H1 (cell line): ENCODE measurements around the gene LIAS. TPM values are rescaled to one million over a fixed set of nuclear protein-coding genes. Genes with fewer than 3 reads are reported as not detected.
A peak's percentile ranks its signal among the peaks of the same experiment; 100 is the strongest.

Experiments
- CTCF ChIA-PET: fragments of 300-600 bp; sonication (Branson Sonifier 250); formaldehyde crosslinking; loops from one replicate; lab custom pipeline; 2021; ENCODE audit not compliant: partially characterized antibody; lab: Charles Lee
- POLR2A ChIA-PET: fragments of 300-600 bp; sonication (Branson Sonifier 250); formaldehyde crosslinking; loops from one replicate; lab custom pipeline; 2021; ENCODE audit warnings: inconsistent platforms; ENCODE audit not compliant: partially characterized antibody; lab: Charles Lee
- DNase-seq, 2 experiments: peaks; one replicate each; pipeline versions ENCODE4 v3.0.0 to v3.0.0-alpha.2; 2010 to 2022; ENCODE audit warnings: low spot score in 2 of 2, low read depth in 1 of 2, mixed read lengths in 1 of 2
- FAIRE-seq: peaks from 2 replicates; lab custom pipeline; 2011; peaks lifted over from hg19 to GRCh38; lab: Jason Lieb, UNC
- H2AFZ ChIP-seq: 2 replicates; pipeline ENCODE4 v1.8.1; 2012; ENCODE audit warnings: low read length, inconsistent platforms
- H2AK5ac ChIP-seq: 2 replicates; pipeline ENCODE4 v1.6.1; 2013; ENCODE audit warnings: low read depth, low read length
- H2BK120ac ChIP-seq: replicated peaks from 2 replicates; pipeline ENCODE3; 2013; ENCODE audit warnings: low read depth, low read length, inconsistent platforms
- H2BK12ac ChIP-seq: 2 replicates; pipeline ENCODE4 v1.6.1; 2013; ENCODE audit warnings: low read depth, low read length
- H2BK15ac ChIP-seq: 2 replicates; pipeline ENCODE4 v1.6.1; 2013; ENCODE audit warnings: low read length
- H2BK20ac ChIP-seq: 2 replicates; pipeline ENCODE4 v1.6.1; 2013; ENCODE audit warnings: low read length
- H2BK5ac ChIP-seq: 2 replicates; pipeline ENCODE4 v1.6.1; 2013; ENCODE audit warnings: low read depth, low read length
- H3K14ac ChIP-seq: 2 replicates; pipeline ENCODE4 v1.6.1; 2013; ENCODE audit warnings: inconsistent platforms; ENCODE audit not compliant: insufficient read length
- H3K18ac ChIP-seq: 2 replicates; pipeline ENCODE4 v1.6.1; 2013; ENCODE audit warnings: low read length; ENCODE audit errors: extremely low read depth
- H3K23ac ChIP-seq: 2 replicates; pipeline ENCODE4 v1.6.1; 2013; ENCODE audit warnings: inconsistent platforms; ENCODE audit not compliant: insufficient read length
- H3K23me2 ChIP-seq: 2 replicates; pipeline ENCODE4 v1.6.1; 2013; ENCODE audit warnings: low read depth, low read length
- H3K27ac ChIP-seq: 2 replicates; pipeline ENCODE4 v1.6.1; 2011; ENCODE audit warnings: low read depth, low read length, inconsistent platforms
- H3K27me3 ChIP-seq, 4 experiments: replicated peaks in 1 of 4; 1 replicate in 1 of 4; 2 replicates in 3 of 4; pipeline versions ENCODE4 v1.6.1 to v1.8.1; 2011 to 2013; ENCODE audit warnings: low read length in 3 of 4, mild to moderate bottlenecking in 3 of 4, inconsistent platforms in 2 of 4, mixed read lengths in 2 of 4, moderate library complexity in 1 of 4; ENCODE audit not compliant: control insufficient read depth in 3 of 4, insufficient read depth in 3 of 4; ENCODE audit errors: extremely low read depth in 1 of 4
- H3K36me3 ChIP-seq, 4 experiments: 2 replicates each; pipeline versions ENCODE4 v1.6.1 to v1.8.1; 2011 to 2013; ENCODE audit warnings: mild to moderate bottlenecking in 4 of 4, low read length in 3 of 4, moderate library complexity in 2 of 4, control low read depth in 1 of 4, inconsistent platforms in 1 of 4; ENCODE audit not compliant: insufficient read depth in 4 of 4, control insufficient read depth in 2 of 4
- H3K4ac ChIP-seq: replicated peaks from 2 replicates; pipeline ENCODE3; 2013; ENCODE audit warnings: low read length, low read depth, mixed read lengths, inconsistent platforms; ENCODE audit not compliant: insufficient read length
- H3K4me1 ChIP-seq, 4 experiments: replicated peaks in 1 of 4; 1 replicate in 1 of 4; 2 replicates in 3 of 4; pipeline versions ENCODE4 v1.6.1 to v1.8.1; 2011 to 2013; ENCODE audit warnings: low read length in 3 of 4, inconsistent platforms in 2 of 4, mixed read lengths in 1 of 4; ENCODE audit not compliant: insufficient read depth in 4 of 4, control insufficient read depth in 3 of 4
- H3K4me2 ChIP-seq, 2 experiments: 2 replicates each; pipeline versions ENCODE4 v1.6.1 to v1.8.1; 2011 to 2013; ENCODE audit warnings: low read depth in 2 of 2, low read length in 2 of 2, control low read depth in 1 of 2, inconsistent platforms in 1 of 2, mild to moderate bottlenecking in 1 of 2; ENCODE audit not compliant: insufficient read depth in 1 of 2
- H3K4me3 ChIP-seq, 4 experiments: fragments of 200-600, 300-600 bp in 1 of 4; sonication (generic), shearing (Covaris generic), sonication (Bioruptor Twin) in 1 of 4; 2 replicates each; pipeline versions ENCODE4 v1.5.1 to v1.8.1; 2011 to 2016; ENCODE audit warnings: low read length in 4 of 4, low read depth in 3 of 4, control low read depth in 2 of 4, inconsistent platforms in 2 of 4, mild to moderate bottlenecking in 2 of 4, mixed read lengths in 1 of 4, moderate library complexity in 1 of 4; ENCODE audit not compliant: insufficient read depth in 2 of 4; ENCODE audit errors: extremely low read depth in 1 of 4
- H3K56ac ChIP-seq: replicated peaks from 2 replicates; pipeline ENCODE3; 2013; ENCODE audit warnings: low read depth, mild to moderate bottlenecking, mixed read lengths, low read length, inconsistent platforms; ENCODE audit not compliant: insufficient read length
- H3K79me1 ChIP-seq: 2 replicates; pipeline ENCODE4 v1.6.1; 2013; ENCODE audit warnings: low read depth, low read length, control low read depth
- H3K79me2 ChIP-seq, 2 experiments: 2 replicates each; pipeline versions ENCODE4 v1.6.1 to v1.8.1; 2012 to 2013; ENCODE audit warnings: low read length in 2 of 2, mild to moderate bottlenecking in 2 of 2, inconsistent platforms in 1 of 2; ENCODE audit not compliant: insufficient read depth in 2 of 2, control insufficient read depth in 1 of 2
- H3K9ac ChIP-seq, 4 experiments: replicated peaks in 1 of 4; 1 replicate in 1 of 4; 2 replicates in 3 of 4; pipeline versions ENCODE4 v1.6.1 to v1.8.1; 2011 to 2013; ENCODE audit warnings: low read depth in 3 of 4, low read length in 3 of 4, control low read depth in 2 of 4, mild to moderate bottlenecking in 2 of 4, moderate library complexity in 2 of 4, inconsistent platforms in 1 of 4; ENCODE audit errors: extremely low read depth in 1 of 4
- H3K9me3 ChIP-seq, 2 experiments: 2 replicates each; pipeline versions ENCODE4 v1.6.1 to v1.8.1; 2012 to 2013; ENCODE audit warnings: mild to moderate bottlenecking in 2 of 2, moderate library complexity in 2 of 2, control low read depth in 1 of 2, inconsistent platforms in 1 of 2, low read depth in 1 of 2, low read length in 1 of 2, mixed read lengths in 1 of 2; ENCODE audit not compliant: insufficient read depth in 2 of 2
- H4K20me1 ChIP-seq, 2 experiments: replicated peaks in 1 of 2; 2 replicates each; pipeline versions ENCODE3 to v1.8.1; 2011 to 2013; ENCODE audit warnings: inconsistent platforms in 2 of 2, low read length in 2 of 2, mild to moderate bottlenecking in 1 of 2; ENCODE audit not compliant: insufficient read depth in 2 of 2, control insufficient read depth in 1 of 2
- H4K5ac ChIP-seq: 2 replicates; pipeline ENCODE4 v1.6.1; 2013; ENCODE audit warnings: low read length, low read depth, mixed read lengths, inconsistent platforms; ENCODE audit not compliant: insufficient read length
- H4K8ac ChIP-seq: 2 replicates; pipeline ENCODE4 v1.8.0; 2013; ENCODE audit warnings: mild to moderate bottlenecking, moderate library complexity, low read length, inconsistent platforms; ENCODE audit not compliant: insufficient read depth; ENCODE audit errors: extremely low read depth
- H4K91ac ChIP-seq: replicated peaks from 2 replicates; pipeline ENCODE3; 2013; ENCODE audit warnings: low read length, mixed read lengths, inconsistent platforms; ENCODE audit not compliant: insufficient read length
- JUN ChIP-seq: IDR thresholded peaks from 2 replicates; pipeline ENCODE4 v1.6.1; 2011; ENCODE audit warnings: low read depth, mild to moderate bottlenecking, improper control_type of control experiment, low read length
- RAD21 ChIP-seq, 2 experiments: IDR thresholded peaks in 1 of 2; conservative IDR thresholded peaks in 1 of 2; 2 replicates each; pipeline ENCODE4 v1.6.1; 2011; ENCODE audit warnings: low read depth in 2 of 2, low read length in 2 of 2, improper control_type of control experiment in 1 of 2, inconsistent platforms in 1 of 2, mild to moderate bottlenecking in 1 of 2, moderate library complexity in 1 of 2
- RNF2 ChIP-seq: fragments of 200-900, 300-1000 bp; sonication (generic); IDR thresholded peaks from 2 replicates; pipeline ENCODE4 v1.7.1; 2016; ENCODE audit warnings: borderline replicate concordance, low read depth, mild to moderate bottlenecking, antibody characterized with exemption, low read length; ENCODE audit not compliant: poor library complexity, severe bottlenecking; ENCODE audit errors: missing control alignments
- WGBS, 2 experiments: shearing (Covaris generic) in 1 of 2; methylation state at CpG; one replicate each; pipeline versions ENCODE4 v1.1.6 to v1.1.7; 2013 to 2015; ENCODE audit warnings: low lambda C conversion rate in 2 of 2, mixed read lengths in 2 of 2, inconsistent platforms in 1 of 2, low coverage in 1 of 2, missing lambda C conversion rate in 1 of 2; ENCODE audit not compliant: insufficient replicate concordance in 2 of 2, insufficient coverage in 1 of 2, insufficient read length in 1 of 2; ENCODE audit errors: extremely low coverage in 1 of 2, missing lambda C conversion rate in 1 of 2; 5-methylcytosine and 5-hydroxymethylcytosine counted together
- polyA plus RNA-seq, 7 experiments: library from polyadenylated mRNA; depleted of rRNA in 3 of 7; stranded (reverse) in 5 of 7; unstranded in 2 of 7; fragments of >200 nt in 5 of 7; fragments of 200-250 nt in 2 of 7; gene quantifications; 1 replicate in 5 of 7; 2 replicates in 1 of 7; 4 replicates in 1 of 7; pipeline versions ENCODE4 v1.2.1 to v1.2.3, GENCODE V29; 2011 to 2013; ENCODE audit warnings: missing spikeins in 2 of 7, mixed read lengths in 2 of 7
- total RNA-seq: library from RNA; stranded (reverse); fragmentation: NEBNext Ultra II Directional; extraction: Animal tissue kit (Norgen Biotek cat#: 25700); gene quantifications from 2 replicates; pipeline ENCODE4 v1.2.1, GENCODE V29; 2021
- TF ChIP-seq, protein P1 (sequence below), 3 experiments: IDR thresholded peaks; 1 replicate in 2 of 3; 2 replicates in 1 of 3; pipeline versions ENCODE4 v1.5.1 to v1.6.1; 2011; ENCODE audit warnings: low read length in 3 of 3, mild to moderate bottlenecking in 3 of 3, inconsistent platforms in 2 of 3, low read depth in 1 of 3, moderate library complexity in 1 of 3; ENCODE audit not compliant: insufficient read depth in 1 of 3; ENCODE audit errors: control extremely low read depth in 1 of 3
- TF ChIP-seq, protein P2 (sequence below): IDR thresholded peaks from 2 replicates; pipeline ENCODE4 v1.6.1; 2011; ENCODE audit warnings: low read length, improper control_type of control experiment
- TF ChIP-seq, protein P3 (sequence below): IDR thresholded peaks from 2 replicates; pipeline ENCODE4 v1.6.1; 2012; ENCODE audit warnings: inconsistent platforms

Gene LIAS
- total and polyA plus RNA-seq, 2 of the 8 experiments (the other 6 are each of a cell fraction or from before 2014, with no cell fraction given), result 10.5 to 24.9 TPM

DNA sequence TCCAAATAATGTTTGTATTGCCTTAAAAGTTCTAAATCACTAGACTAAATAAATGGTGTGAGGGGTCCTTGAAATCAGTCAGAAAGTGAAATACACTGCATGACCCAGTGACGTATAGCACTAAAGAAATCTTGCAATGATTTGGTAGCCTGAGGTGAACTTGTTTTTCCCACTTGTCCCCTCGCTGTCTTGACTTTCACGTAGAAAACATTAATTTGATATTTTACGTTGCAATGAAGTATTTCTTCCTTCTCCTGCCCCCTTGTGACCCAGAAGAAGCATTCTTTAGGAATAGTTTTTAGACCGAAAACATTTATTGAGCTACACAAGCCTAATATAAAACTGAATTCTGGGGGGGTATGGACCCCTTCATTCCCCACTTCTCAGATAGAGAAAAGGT lies 48.4 kb upstream of the LIAS start:
- Histone ChIP-seq H3K4me2 (no peak overlapping the region), H3K27ac (no peak overlapping the region), H2BK15ac (no peak overlapping the region), H3K23ac (no peak overlapping the region), H4K5ac (no peak overlapping the region), H2AK5ac (no peak overlapping the region), H4K91ac (no peak overlapping the region), H3K36me3 (no peaks in the 10 kb centered on the region), H2BK12ac (no peak overlapping the region), H3K56ac (no peak overlapping the region), H3K79me1 (no peaks in the 10 kb centered on the region), H3K14ac (no peak overlapping the region), H2BK120ac (no peak overlapping the region), H3K27me3 (no peaks in the 10 kb centered on the region), H2BK5ac (no peak overlapping the region), H3K9me3 (no peaks in the 10 kb centered on the region), H2AFZ (no peak overlapping the region), H3K4me3 (no peak overlapping the region), H3K4ac (no peak overlapping the region), H4K8ac (no peak overlapping the region), H2BK20ac (no peak overlapping the region), H4K20me1 (no peaks in the 10 kb centered on the region), H3K18ac (no peak overlapping the region), H3K79me2 (no peaks in the 10 kb centered on the region)
- CTCF ChIA-PET, result interaction anchor here (0.6 to 1.6 kb wide), 3 partner anchors 11 to 65 kb away, joined by 3 to 4 read pairs (median 3); no protein-coding TSS in a partner anchor
- WGBS, 2 experiments, result 88% methylated on average over 5 of the region's 5 CpGs; no CpG with 5 or more reads in 1 of the 2 experiments
- POLR2A ChIA-PET, result no interaction called here
- no peak for DNase-seq
- TF ChIP-seq, protein P1, sequence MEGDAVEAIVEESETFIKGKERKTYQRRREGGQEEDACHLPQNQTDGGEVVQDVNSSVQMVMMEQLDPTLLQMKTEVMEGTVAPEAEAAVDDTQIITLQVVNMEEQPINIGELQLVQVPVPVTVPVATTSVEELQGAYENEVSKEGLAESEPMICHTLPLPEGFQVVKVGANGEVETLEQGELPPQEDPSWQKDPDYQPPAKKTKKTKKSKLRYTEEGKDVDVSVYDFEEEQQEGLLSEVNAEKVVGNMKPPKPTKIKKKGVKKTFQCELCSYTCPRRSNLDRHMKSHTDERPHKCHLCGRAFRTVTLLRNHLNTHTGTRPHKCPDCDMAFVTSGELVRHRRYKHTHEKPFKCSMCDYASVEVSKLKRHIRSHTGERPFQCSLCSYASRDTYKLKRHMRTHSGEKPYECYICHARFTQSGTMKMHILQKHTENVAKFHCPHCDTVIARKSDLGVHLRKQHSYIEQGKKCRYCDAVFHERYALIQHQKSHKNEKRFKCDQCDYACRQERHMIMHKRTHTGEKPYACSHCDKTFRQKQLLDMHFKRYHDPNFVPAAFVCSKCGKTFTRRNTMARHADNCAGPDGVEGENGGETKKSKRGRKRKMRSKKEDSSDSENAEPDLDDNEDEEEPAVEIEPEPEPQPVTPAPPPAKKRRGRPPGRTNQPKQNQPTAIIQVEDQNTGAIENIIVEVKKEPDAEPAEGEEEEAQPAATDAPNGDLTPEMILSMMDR (IDR thresholded peaks at IDR 0.05; ENCODE audit: control extremely low read depth in 1 of 3, insufficient read depth in 1 of 3, low read depth in 1 of 3, low read length in 3 of 3), result peak in 1 of 3 experiments; percentile 13; a peak in 1 of 4 replicates
- TF ChIP-seq JUN (no peak), RNF2 (no peak), RAD21 (IDR thresholded peaks at IDR 0.05 in 1 of 2, conservative IDR thresholded peaks at IDR 0.05 in 1 of 2; ENCODE audit: low read depth in 2 of 2, low read length in 2 of 2) (peak in 1 of 2 experiments; percentile 20; a peak in 1 of 4 replicates)
- TF ChIP-seq, protein P2, sequence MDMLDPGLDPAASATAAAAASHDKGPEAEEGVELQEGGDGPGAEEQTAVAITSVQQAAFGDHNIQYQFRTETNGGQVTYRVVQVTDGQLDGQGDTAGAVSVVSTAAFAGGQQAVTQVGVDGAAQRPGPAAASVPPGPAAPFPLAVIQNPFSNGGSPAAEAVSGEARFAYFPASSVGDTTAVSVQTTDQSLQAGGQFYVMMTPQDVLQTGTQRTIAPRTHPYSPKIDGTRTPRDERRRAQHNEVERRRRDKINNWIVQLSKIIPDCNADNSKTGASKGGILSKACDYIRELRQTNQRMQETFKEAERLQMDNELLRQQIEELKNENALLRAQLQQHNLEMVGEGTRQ, result no peak
- TF ChIP-seq, protein P3, sequence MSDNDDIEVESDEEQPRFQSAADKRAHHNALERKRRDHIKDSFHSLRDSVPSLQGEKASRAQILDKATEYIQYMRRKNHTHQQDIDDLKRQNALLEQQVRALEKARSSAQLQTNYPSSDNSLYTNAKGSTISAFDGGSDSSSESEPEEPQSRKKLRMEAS, result no peak
- TF ChIP-seq, all 59 proteins: peak for 2
- Histone ChIP-seq H3K23me2 (no peaks in the 10 kb centered on the region), H3K4me1 (no peaks in the 10 kb centered on the region), H3K9ac (no peak overlapping the region)
- FAIRE-seq, result no peak
